ENCODE results near the gene ANTXR2. TPM values are rescaled to one million over a fixed set of nuclear protein-coding genes. Genes with fewer than 3 reads are reported as not detected.

ANTXR2 gene
- total RNA-seq, result 64.0 and 125 TPM in 2 replicates

DNA sequence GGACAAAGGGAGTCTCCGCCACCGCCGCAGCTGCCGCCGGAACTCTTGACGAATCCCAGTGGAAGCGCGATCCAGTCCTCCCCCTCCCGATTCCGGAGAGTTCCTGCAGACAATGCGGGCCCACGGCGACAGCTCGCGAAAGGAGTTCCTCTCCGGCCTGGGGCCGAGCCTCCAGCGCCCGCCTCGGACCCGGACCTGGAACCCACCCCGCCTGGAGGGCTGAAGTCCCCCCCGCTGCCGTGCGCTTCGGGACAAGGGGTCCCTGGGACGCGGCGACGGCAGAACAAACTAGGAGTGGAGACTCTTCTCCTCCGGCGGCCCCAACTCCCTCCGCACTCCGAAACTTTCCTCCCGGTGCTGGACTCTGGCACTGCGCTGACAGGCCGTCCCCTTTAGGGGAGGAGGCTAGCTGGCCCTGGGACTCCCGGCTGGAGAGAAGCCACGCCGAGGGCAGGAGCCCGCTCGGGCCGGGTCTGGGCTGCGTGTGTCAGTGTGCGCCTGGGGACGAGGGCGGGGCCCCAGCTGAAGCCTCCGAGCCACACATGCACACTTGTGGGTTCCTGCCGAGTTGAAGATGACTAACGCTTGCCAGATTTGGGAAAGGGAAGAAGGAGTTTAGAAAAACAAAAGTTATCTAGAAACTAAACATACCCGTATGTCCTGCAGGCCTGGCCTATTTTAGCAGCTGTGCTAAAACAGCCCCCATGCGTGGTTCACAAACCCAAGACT is at the start of gene ANTXR2:
Gene ANTXR2, minus strand, starts transcription at position 486 of the 729 bp plus-strand sequence. CDS start 669 bp downstream, outside the sequence.

Other genes starting within 250 kb of the ANTXR2 start
- gene PRDM8, start 124.3 kb upstream of the ANTXR2 start, total RNA-seq, result 2.1 and 2.7 TPM in 2 replicates
- gene FGF5, start 193.4 kb upstream of the ANTXR2 start, total RNA-seq, result 2.7 and 4.1 TPM in 2 replicates